BE2C (cell line): Measurements from ENCODE around the gene PIK3CD.
"Not testable (repeated sequence)": the region's sequence is repeated elsewhere in the genome, so short reads cannot be mapped to it uniquely, and the experiment has no call there.

Source experiments
- DNase-seq: peaks from one replicate; pipeline ENCODE4 v3.0.0-alpha.2; 2020
- H3K27me3 ChIP-seq: fragments of 250-450 bp; sonication (Bioruptor Pico); 2 replicates; pipeline ENCODE4 v1.5.1; 2020; ENCODE audit warnings: mild to moderate bottlenecking
- H3K36me3 ChIP-seq: fragments of 250-450 bp; sonication (Bioruptor Pico); 2 replicates; pipeline ENCODE4 v1.5.1; 2020; ENCODE audit warnings: mild to moderate bottlenecking
- H3K4me1 ChIP-seq: fragments of 250-450 bp; sonication (Bioruptor Pico); 2 replicates; pipeline ENCODE4 v1.5.1; 2020
- H3K4me3 ChIP-seq: 2 replicates; pipeline ENCODE4 v1.5.1; 2011; ENCODE audit warnings: low read depth, low read length
- H3K9me3 ChIP-seq: fragments of 250-450 bp; sonication (Bioruptor Pico); 2 replicates; pipeline ENCODE4 v1.5.1; 2020
- TF ChIP-seq, protein P1 (sequence below): IDR thresholded peaks from 2 replicates; pipeline ENCODE4 v1.5.1; 2012; ENCODE audit warnings: mild to moderate bottlenecking, low read depth, low read length

PIK3CD gene

DNA sequence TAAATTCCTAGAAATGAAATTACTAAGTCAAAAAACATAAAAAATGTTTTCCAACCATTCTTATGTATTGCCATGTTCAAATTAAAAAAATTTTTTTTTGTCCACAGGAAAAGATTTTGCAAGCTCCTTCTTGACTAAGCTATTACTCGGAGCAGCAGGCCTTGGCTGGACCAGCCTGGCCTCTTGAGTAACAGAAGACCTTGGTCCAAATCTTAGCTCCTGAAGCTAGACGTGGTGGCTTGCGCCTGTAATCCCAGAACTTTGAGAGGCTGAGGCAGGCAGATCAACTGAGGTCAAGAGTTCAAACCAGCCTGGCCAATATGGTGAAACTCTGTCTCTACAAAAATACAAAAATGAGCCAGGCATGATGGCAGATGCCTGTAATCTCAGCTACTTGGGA, 94.7 kb downstream of the PIK3CD start:
- H3K4me1 ChIP-seq: no peaks in the 10 kb centered on the region
- H3K27me3 ChIP-seq: no peaks in the 10 kb centered on the region
- no peaks in the 10 kb centered on the region for H3K9me3 ChIP-seq
- H3K4me3 ChIP-seq: no peak overlapping the region
- H3K36me3 ChIP-seq: peaks cover 3% of the 10 kb centered on the region; the same call in 1 of the 2 replicates
- TF ChIP-seq, protein P1, sequence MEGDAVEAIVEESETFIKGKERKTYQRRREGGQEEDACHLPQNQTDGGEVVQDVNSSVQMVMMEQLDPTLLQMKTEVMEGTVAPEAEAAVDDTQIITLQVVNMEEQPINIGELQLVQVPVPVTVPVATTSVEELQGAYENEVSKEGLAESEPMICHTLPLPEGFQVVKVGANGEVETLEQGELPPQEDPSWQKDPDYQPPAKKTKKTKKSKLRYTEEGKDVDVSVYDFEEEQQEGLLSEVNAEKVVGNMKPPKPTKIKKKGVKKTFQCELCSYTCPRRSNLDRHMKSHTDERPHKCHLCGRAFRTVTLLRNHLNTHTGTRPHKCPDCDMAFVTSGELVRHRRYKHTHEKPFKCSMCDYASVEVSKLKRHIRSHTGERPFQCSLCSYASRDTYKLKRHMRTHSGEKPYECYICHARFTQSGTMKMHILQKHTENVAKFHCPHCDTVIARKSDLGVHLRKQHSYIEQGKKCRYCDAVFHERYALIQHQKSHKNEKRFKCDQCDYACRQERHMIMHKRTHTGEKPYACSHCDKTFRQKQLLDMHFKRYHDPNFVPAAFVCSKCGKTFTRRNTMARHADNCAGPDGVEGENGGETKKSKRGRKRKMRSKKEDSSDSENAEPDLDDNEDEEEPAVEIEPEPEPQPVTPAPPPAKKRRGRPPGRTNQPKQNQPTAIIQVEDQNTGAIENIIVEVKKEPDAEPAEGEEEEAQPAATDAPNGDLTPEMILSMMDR: no peak
- DNase-seq: no peak

DNA sequence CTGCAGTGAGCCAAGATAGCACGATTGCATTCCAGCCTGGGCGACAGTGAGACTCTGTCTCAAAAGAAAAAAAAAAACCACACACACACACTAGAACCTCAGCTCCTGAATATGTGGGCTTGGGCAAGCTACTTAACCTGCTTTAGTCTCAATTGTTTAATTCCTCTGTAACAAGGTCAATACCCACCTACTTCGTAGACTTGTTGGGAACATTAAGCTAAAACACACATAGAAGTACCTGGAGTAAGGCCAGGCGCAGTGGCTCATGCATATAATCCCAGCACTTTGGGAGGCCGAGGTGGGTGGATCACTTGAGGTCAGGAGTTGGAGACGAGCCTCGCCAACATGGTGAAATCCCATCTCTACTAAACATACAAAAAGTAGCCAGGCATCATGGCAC, 95.1 kb downstream of the PIK3CD start:
- Histone ChIP-seq H3K4me3 (no peak overlapping the region), H3K9me3 (no peaks in the 10 kb centered on the region), H3K36me3 (peaks cover 3% of the 10 kb centered on the region; the same call in 1 of the 2 replicates), H3K27me3 (no peaks in the 10 kb centered on the region), H3K4me1 (no peaks in the 10 kb centered on the region)
- DNase-seq: no peak
- TF ChIP-seq, protein P1: no peak

DNA sequence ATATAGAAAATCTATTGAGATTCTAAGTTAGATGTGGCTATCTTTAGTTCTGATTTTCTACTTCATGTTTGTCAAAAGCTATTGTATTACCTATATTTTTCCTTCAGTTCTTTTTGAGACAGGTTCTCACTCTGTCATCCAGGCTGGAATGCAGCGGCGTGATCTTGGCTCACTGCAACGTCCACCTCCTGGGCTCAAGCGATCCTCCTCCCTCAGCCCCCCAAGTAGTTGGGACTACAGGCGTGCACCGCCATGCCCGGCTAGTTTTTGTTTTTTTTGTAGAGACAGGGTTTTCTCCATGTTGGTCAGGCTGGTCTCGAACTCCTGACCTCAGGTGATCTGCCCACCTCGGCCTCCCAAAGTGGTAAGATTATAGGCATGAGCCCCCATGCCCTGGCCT, 96.9 kb downstream of the PIK3CD start:
- not testable (repeated sequence) for H3K27me3 ChIP-seq, H3K36me3 ChIP-seq, H3K9me3 ChIP-seq

DNA sequence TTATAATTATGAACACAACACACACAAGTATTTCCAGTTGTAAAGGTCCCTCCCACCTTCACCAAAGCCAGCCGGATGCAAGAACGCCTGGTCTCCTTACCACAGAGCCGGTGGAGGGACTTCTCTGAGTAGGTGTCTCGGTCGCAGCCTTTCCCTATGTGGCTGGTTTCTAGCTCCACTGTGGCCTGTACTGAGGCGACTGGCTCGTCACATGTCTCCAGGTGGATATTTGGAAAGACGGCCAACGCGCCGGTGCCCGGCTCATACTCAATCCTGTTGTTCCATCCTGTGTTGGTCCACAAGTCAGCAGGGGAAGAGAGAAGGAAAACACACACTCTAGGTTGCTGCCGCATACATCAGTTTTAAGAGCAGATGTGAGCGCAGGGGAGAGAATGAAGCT, 97.8 kb downstream of the PIK3CD start:
- Histone ChIP-seq H3K27me3 (no peaks in the 10 kb centered on the region), H3K4me1 (no peaks in the 10 kb centered on the region), H3K9me3 (no peaks in the 10 kb centered on the region), H3K4me3 (no peak overlapping the region), H3K36me3 (peaks cover 3% of the 10 kb centered on the region; the same call in 1 of the 2 replicates)
- DNase-seq: no peak
- TF ChIP-seq, protein P1: no peak

More for the DNA sequence above, 96.9 kb downstream of the PIK3CD start:
- H3K4me1 ChIP-seq, DNase-seq, H3K4me3 ChIP-seq: not testable (repeated sequence)

DNA sequence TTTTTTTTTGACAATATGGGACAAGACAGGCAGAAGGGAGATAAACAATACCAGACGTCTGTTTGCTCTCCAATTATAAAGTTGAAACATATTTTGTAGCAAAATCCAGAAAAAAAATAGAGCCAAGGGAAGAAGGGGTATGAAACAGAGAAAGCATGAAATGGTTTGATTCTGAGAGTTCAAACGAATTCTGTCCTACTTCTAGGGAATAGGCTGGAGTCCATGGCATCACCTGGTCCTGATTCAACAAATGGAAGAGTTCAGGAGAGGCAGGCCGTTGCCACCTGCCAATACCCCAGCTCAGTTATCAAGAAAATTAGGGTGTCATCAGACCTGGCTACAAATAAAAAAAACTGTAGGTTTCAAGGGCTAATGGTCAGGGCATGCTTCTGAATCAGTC, 100.4 kb downstream of the PIK3CD start:
- TF ChIP-seq, protein P1: no peak
- no peaks in the 10 kb centered on the region for H3K36me3 ChIP-seq

DNA sequence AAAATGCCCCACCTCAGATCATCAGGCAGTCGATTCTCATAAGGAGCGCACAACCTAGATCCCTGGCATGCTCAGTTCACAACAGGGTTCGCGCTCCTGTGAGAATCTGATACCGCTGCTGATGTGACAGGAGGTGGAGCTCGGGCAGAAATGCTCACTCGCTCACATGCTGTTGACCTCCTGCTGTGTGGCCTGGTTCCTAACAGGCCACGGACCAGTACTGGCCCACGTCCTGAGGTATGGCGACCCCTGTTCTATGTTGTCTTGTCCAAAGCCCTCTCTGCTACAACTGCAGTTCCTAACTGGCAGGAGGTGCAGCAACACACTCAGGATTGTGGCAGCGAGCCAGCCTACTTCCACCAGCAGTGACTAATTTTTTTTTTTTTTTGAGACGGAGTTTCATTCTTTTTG, 101.6 kb downstream of the PIK3CD start:
- Histone ChIP-seq H3K4me1 (no peaks in the 10 kb centered on the region), H3K36me3 (no peaks in the 10 kb centered on the region), H3K4me3 (no peak overlapping the region), H3K9me3 (no peaks in the 10 kb centered on the region), H3K27me3 (no peaks in the 10 kb centered on the region)
- TF ChIP-seq, protein P1: no peak
- peak; percentile 12 for DNase-seq

More for the DNA sequence above, 100.4 kb downstream of the PIK3CD start:
- H3K9me3 ChIP-seq: no peaks in the 10 kb centered on the region
- H3K4me3 ChIP-seq: no peak overlapping the region
- DNase-seq: no peak
- no peaks in the 10 kb centered on the region for H3K4me1 ChIP-seq
- no peaks in the 10 kb centered on the region for H3K27me3 ChIP-seq
